Body of pancreas (tissue), 4 donors: ENCODE data around the gene RNF14.

Source experiments
- POLR2A ChIP-seq, 3 donors: fragments of 450-650 bp; IDR thresholded peaks; one replicate each; pipeline ENCODE4 v1.6.1; 2016; ENCODE audit warnings: antibody characterized with exemption in 3 of 3, mild to moderate bottlenecking in 2 of 3
- TF ChIP-seq, protein P1 (sequence below), 7 experiments: fragments of 450-650 bp in 4 of 7; fragments of 200-600 bp in 3 of 7; sonication (generic) in 3 of 7; IDR thresholded peaks; one replicate each; pipeline ENCODE4 v1.5.1; 2016 to 2019; ENCODE audit warnings: antibody characterized with exemption in 7 of 7

GRCh38 chr5:141957367-141957996 is 11.4 kb upstream of the RNF14 start:
- TF ChIP-seq, protein P1, sequence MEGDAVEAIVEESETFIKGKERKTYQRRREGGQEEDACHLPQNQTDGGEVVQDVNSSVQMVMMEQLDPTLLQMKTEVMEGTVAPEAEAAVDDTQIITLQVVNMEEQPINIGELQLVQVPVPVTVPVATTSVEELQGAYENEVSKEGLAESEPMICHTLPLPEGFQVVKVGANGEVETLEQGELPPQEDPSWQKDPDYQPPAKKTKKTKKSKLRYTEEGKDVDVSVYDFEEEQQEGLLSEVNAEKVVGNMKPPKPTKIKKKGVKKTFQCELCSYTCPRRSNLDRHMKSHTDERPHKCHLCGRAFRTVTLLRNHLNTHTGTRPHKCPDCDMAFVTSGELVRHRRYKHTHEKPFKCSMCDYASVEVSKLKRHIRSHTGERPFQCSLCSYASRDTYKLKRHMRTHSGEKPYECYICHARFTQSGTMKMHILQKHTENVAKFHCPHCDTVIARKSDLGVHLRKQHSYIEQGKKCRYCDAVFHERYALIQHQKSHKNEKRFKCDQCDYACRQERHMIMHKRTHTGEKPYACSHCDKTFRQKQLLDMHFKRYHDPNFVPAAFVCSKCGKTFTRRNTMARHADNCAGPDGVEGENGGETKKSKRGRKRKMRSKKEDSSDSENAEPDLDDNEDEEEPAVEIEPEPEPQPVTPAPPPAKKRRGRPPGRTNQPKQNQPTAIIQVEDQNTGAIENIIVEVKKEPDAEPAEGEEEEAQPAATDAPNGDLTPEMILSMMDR (IDR thresholded peaks at IDR 0.05), result no peak
- no peak for TF ChIP-seq POLR2A (IDR thresholded peaks at IDR 0.05)
